ENCODE results near the gene TST. TPM values are rescaled to one million over a fixed set of nuclear protein-coding genes. Genes with fewer than 3 reads are reported as not detected.

The TST gene
- total and polyA plus RNA-seq, 5 donors from 2014 or later, result 1.4 to 3.3 (median 1.8) TPM; not detected in 1

DNA sequence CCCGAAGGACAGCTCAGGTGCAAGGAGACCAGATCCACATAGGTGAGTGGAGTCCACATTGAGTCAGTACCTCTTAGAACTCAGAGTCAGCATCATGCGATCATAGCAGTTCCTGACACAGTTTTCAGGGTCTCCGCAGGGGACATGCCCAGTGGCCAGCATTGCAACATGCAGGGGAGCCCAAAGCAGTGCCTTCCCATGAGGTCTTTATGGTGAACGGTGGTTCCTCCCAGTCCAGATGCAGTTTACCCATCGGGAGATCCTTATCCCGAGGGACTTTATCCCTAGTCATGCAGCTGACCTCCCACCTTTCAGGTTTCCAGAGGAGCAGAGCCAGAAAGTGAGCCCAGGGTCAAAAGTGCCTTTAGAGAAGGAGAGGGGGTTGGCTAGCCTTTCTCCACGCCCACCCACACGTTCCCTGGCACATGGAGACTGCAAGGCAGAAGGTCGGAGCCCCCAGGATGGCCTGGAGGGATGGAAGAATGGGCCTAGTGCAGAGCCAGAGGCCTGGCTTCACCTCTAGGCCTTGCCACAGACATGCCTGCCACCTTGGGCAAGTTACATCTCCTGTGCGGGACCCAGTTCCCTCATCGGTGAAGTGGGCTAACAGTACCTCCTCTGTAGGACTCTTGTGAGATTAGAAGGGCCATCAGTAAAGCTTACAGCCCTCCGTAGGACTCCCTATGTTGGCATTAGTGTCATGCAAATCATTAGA lies 38.7 kb upstream of the TST start:
- no peak for ATAC-seq (ENCODE audit: low read depth in 2 of 2)
- Histone ChIP-seq H3K4me1 (ENCODE audit: control insufficient read depth, insufficient read depth, low read length, poor library complexity, severe bottlenecking) (peaks cover 17% of the 10 kb centered on the region), H3K27ac (ENCODE audit: insufficient read depth, low read length, poor library complexity, severe bottlenecking) (no peak overlapping the region), H3K27me3 (ENCODE audit: control insufficient read depth, insufficient read depth, low read length) (no peaks in the 10 kb centered on the region), H3K9me3 (ENCODE audit: control insufficient read depth in 2 of 2, low read length in 2 of 2) (no peaks in the 10 kb centered on the region), H3K36me3 (ENCODE audit: control insufficient read depth, insufficient read depth, low read length) (peaks cover 30% of the 10 kb centered on the region), H3K4me3 (ENCODE audit: low read depth, low read length) (no peak overlapping the region)
- H3K27me3 Mint-ChIP-seq, result no peaks in the 10 kb centered on the region
- no peak for DNase-seq
- peaks cover 0 to 19% (median 5%) of the 10 kb centered on the region in 4 donors for H3K4me1 Mint-ChIP-seq
- H3K36me3 Mint-ChIP-seq, result peaks cover 16% of the 10 kb centered on the region
- H3K4me3 Mint-ChIP-seq, result peak overlapping the region in 1 of 4 donors; percentile 45
- H3K27ac Mint-ChIP-seq, result no peak overlapping the region
- no peaks in the 10 kb centered on the region for H3K9me3 Mint-ChIP-seq

DNA sequence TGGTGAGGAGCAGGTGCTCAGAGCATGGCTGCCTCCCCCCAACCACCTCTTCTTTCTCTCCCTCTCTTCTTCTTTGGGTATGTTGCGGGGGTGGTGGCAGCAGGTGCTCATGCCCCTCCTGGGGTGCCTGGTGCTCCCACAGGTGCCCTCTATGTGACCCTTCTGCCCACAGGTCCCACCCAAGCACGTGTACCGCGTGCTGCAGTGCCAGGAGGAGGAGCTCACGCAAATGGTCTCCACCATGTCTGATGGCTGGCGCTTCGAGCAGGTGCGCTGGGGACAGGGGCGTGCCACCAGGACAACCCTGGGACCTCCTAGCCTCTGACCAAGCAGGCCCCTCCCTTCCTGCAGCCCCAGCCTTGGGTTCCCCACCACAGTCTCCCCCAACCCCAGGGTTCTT lies 38.0 kb upstream of the TST start:
- ATAC-seq (ENCODE audit: low read depth in 2 of 2), result no peak
- no peak for DNase-seq
- peaks cover 30% of the 10 kb centered on the region for H3K36me3 ChIP-seq (ENCODE audit: control insufficient read depth, insufficient read depth, low read length)
- peaks cover 24% of the 10 kb centered on the region for H3K4me1 ChIP-seq (ENCODE audit: control insufficient read depth, insufficient read depth, low read length, poor library complexity, severe bottlenecking)
- Mint-ChIP-seq H3K9me3 (no peaks in the 10 kb centered on the region), H3K27me3 (no peaks in the 10 kb centered on the region), H3K27ac (no peak overlapping the region), H3K4me1 (peaks cover 0 to 23% (median 10%) of the 10 kb centered on the region in 4 donors), H3K36me3 (peaks cover 16% of the 10 kb centered on the region), H3K4me3 (peak overlapping the region in 1 of 4 donors; percentile 45)
- H3K27ac ChIP-seq (ENCODE audit: insufficient read depth, low read length, poor library complexity, severe bottlenecking), result no peak overlapping the region
- H3K4me3 ChIP-seq (ENCODE audit: low read depth, low read length), result no peak overlapping the region
- no peaks in the 10 kb centered on the region for H3K27me3 ChIP-seq (ENCODE audit: control insufficient read depth, insufficient read depth, low read length)
- no peaks in the 10 kb centered on the region for H3K9me3 ChIP-seq (ENCODE audit: control insufficient read depth in 2 of 2, low read length in 2 of 2)

- H3K27me3 Mint-ChIP-seq, result no peaks in the 10 kb centered on the region
- Histone ChIP-seq H3K4me1 (ENCODE audit: control insufficient read depth, insufficient read depth, low read length, poor library complexity, severe bottlenecking) (peaks cover 32% of the 10 kb centered on the region), H3K36me3 (ENCODE audit: control insufficient read depth, insufficient read depth, low read length) (peaks cover 30% of the 10 kb centered on the region), H3K4me3 (ENCODE audit: low read depth, low read length) (no peak overlapping the region), H3K27ac (ENCODE audit: insufficient read depth, low read length, poor library complexity, severe bottlenecking) (no peak overlapping the region), H3K9me3 (ENCODE audit: control insufficient read depth in 2 of 2, low read length in 2 of 2) (no peaks in the 10 kb centered on the region), H3K27me3 (ENCODE audit: control insufficient read depth, insufficient read depth, low read length) (no peaks in the 10 kb centered on the region)
- H3K4me3 Mint-ChIP-seq, result peak overlapping the region in 1 of 4 donors; percentile 11
- peaks cover 16% of the 10 kb centered on the region for H3K36me3 Mint-ChIP-seq
- H3K9me3 Mint-ChIP-seq, result no peaks in the 10 kb centered on the region
- ATAC-seq (ENCODE audit: low read depth in 2 of 2) (no peak), DNase-seq (no peak)
- H3K4me1 Mint-ChIP-seq, result peaks cover 0 to 25% (median 11%) of the 10 kb centered on the region in 4 donors
- H3K27ac Mint-ChIP-seq, result no peak overlapping the region
Measured at GRCh38 chr22:37056246-37056645, 37.0 kb upstream of the TST start.

- ATAC-seq (ENCODE audit: low read depth in 2 of 2) (no peak), DNase-seq (no peak)
- Histone ChIP-seq H3K27ac (ENCODE audit: insufficient read depth, low read length, poor library complexity, severe bottlenecking) (no peak overlapping the region), H3K36me3 (ENCODE audit: control insufficient read depth, insufficient read depth, low read length) (peaks cover 30% of the 10 kb centered on the region), H3K9me3 (ENCODE audit: control insufficient read depth in 2 of 2, low read length in 2 of 2) (no peaks in the 10 kb centered on the region), H3K4me1 (ENCODE audit: control insufficient read depth, insufficient read depth, low read length, poor library complexity, severe bottlenecking) (peaks cover 19% of the 10 kb centered on the region), H3K4me3 (ENCODE audit: low read depth, low read length) (no peak overlapping the region), H3K27me3 (ENCODE audit: control insufficient read depth, insufficient read depth, low read length) (no peaks in the 10 kb centered on the region)
- Mint-ChIP-seq H3K4me1 (peaks cover 0 to 16% (median 7%) of the 10 kb centered on the region in 4 donors), H3K27me3 (no peaks in the 10 kb centered on the region), H3K36me3 (peaks cover 16% of the 10 kb centered on the region), H3K4me3 (peak overlapping the region in 1 of 4 donors; percentile 41), H3K27ac (no peak overlapping the region), H3K9me3 (no peaks in the 10 kb centered on the region)
Measured at GRCh38 chr22:37054600-37055365, 35.5 kb upstream of the TST start.

DNA sequence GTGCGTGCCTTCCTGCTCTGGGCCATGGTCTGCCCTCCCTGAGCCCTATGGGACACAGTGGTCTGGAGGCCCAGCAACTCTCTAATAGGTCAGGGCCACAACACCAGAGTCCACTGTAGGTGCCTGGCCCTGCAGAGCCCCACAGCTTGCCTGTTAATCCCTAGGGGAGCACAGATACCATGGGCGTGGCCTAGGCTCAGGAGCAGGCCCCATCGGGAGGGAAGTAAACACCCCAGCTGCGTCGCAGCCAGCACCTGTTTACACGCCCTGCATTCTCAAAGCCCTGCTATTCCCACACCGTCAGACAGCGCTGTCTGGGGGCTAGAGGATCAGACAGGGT lies 34.8 kb upstream of the TST start:
- H3K27me3 Mint-ChIP-seq, result no peaks in the 10 kb centered on the region
- ATAC-seq (ENCODE audit: low read depth in 2 of 2) (no peak), DNase-seq (no peak)
- H3K9me3 ChIP-seq (ENCODE audit: control insufficient read depth in 2 of 2, low read length in 2 of 2), result no peaks in the 10 kb centered on the region
- no peaks in the 10 kb centered on the region for H3K27me3 ChIP-seq (ENCODE audit: control insufficient read depth, insufficient read depth, low read length)
- peak overlapping the region; percentile 58 to 87 (median 68) for H3K4me3 Mint-ChIP-seq
- H3K36me3 ChIP-seq (ENCODE audit: control insufficient read depth, insufficient read depth, low read length), result peaks cover 30% of the 10 kb centered on the region
- no peak overlapping the region for H3K4me3 ChIP-seq (ENCODE audit: low read depth, low read length)
- peaks cover 0 to 2% (median 0%) of the 10 kb centered on the region in 7 donors for H3K9me3 Mint-ChIP-seq
- peaks cover 0 to 15% (median 7%) of the 10 kb centered on the region in 4 donors for H3K4me1 Mint-ChIP-seq
- H3K27ac ChIP-seq (ENCODE audit: insufficient read depth, low read length, poor library complexity, severe bottlenecking), result no peak overlapping the region
- no peak overlapping the region for H3K27ac Mint-ChIP-seq
- peaks cover 16% of the 10 kb centered on the region for H3K36me3 Mint-ChIP-seq
- H3K4me1 ChIP-seq (ENCODE audit: control insufficient read depth, insufficient read depth, low read length, poor library complexity, severe bottlenecking), result peaks cover 16% of the 10 kb centered on the region

- peaks cover 16% of the 10 kb centered on the region for H3K36me3 Mint-ChIP-seq
- H3K27ac ChIP-seq (ENCODE audit: insufficient read depth, low read length, poor library complexity, severe bottlenecking), result no peak overlapping the region
- peaks cover 16% of the 10 kb centered on the region for H3K4me1 ChIP-seq (ENCODE audit: control insufficient read depth, insufficient read depth, low read length, poor library complexity, severe bottlenecking)
- peak overlapping the region in 2 of 3 donors; percentile 49 to 69 for H3K27ac Mint-ChIP-seq
- no peaks in the 10 kb centered on the region for H3K27me3 Mint-ChIP-seq
- no peaks in the 10 kb centered on the region for H3K27me3 ChIP-seq (ENCODE audit: control insufficient read depth, insufficient read depth, low read length)
- DNase-seq (no peak), ATAC-seq (ENCODE audit: low read depth in 2 of 2) (no peak)
- H3K4me1 Mint-ChIP-seq, result peaks cover 0 to 15% (median 7%) of the 10 kb centered on the region in 4 donors
- H3K9me3 Mint-ChIP-seq, result peaks cover 0 to 2% (median 0%) of the 10 kb centered on the region in 7 donors
- H3K9me3 ChIP-seq (ENCODE audit: control insufficient read depth in 2 of 2, low read length in 2 of 2), result no peaks in the 10 kb centered on the region
- no peak overlapping the region for H3K4me3 ChIP-seq (ENCODE audit: low read depth, low read length)
- peaks cover 28% of the 10 kb centered on the region for H3K36me3 ChIP-seq (ENCODE audit: control insufficient read depth, insufficient read depth, low read length)
- H3K4me3 Mint-ChIP-seq, result peak overlapping the region; percentile 58 to 87 (median 77)
Measured at GRCh38 chr22:37053310-37054055, 34.2 kb upstream of the TST start.

- Mint-ChIP-seq H3K4me1 (peaks cover 0 to 15% (median 7%) of the 10 kb centered on the region in 4 donors), H3K27ac (peak overlapping the region in 2 of 3 donors; percentile 49 to 83), H3K4me3 (peak overlapping the region; percentile 85 to 87 (median 86)), H3K36me3 (peaks cover 12% of the 10 kb centered on the region), H3K27me3 (no peaks in the 10 kb centered on the region), H3K9me3 (peaks cover 0 to 2% (median 0%) of the 10 kb centered on the region in 7 donors)
- Histone ChIP-seq H3K27me3 (ENCODE audit: control insufficient read depth, insufficient read depth, low read length) (no peaks in the 10 kb centered on the region), H3K4me3 (ENCODE audit: low read depth, low read length) (peak overlapping the region; percentile 26), H3K27ac (ENCODE audit: insufficient read depth, low read length, poor library complexity, severe bottlenecking) (no peak overlapping the region), H3K9me3 (ENCODE audit: control insufficient read depth in 2 of 2, low read length in 2 of 2) (no peaks in the 10 kb centered on the region), H3K36me3 (ENCODE audit: control insufficient read depth, insufficient read depth, low read length) (peaks cover 23% of the 10 kb centered on the region), H3K4me1 (ENCODE audit: control insufficient read depth, insufficient read depth, low read length, poor library complexity, severe bottlenecking) (peaks cover 16% of the 10 kb centered on the region)
- DNase-seq (no peak), ATAC-seq (ENCODE audit: low read depth in 2 of 2) (no peak)
Measured at GRCh38 chr22:37052386-37053309, 33.4 kb upstream of the TST start.

Data from CD4-positive, CD25-positive, alpha-beta regulatory T cell (primary cell).